Mucosa of rectum (tissue), 2 donors: ENCODE data around the gene ZNF829.

ENCODE experiments used
- H3K27ac ChIP-seq, 2 donors: one replicate each; pipeline ENCODE4 v1.7.0; 2013; ENCODE audit warnings: inconsistent platforms in 2 of 2, low read depth in 2 of 2, low read length in 2 of 2
- H3K27me3 ChIP-seq, 2 donors: one replicate each; pipeline ENCODE4 v1.7.0; 2013; ENCODE audit warnings: low read length in 2 of 2; ENCODE audit not compliant: control insufficient read depth in 2 of 2, insufficient read depth in 2 of 2
- H3K36me3 ChIP-seq, 2 donors: one replicate each; pipeline ENCODE4 v1.7.0; 2013; ENCODE audit warnings: low read length in 2 of 2; ENCODE audit not compliant: control insufficient read depth in 2 of 2, insufficient read depth in 2 of 2
- H3K4me1 ChIP-seq, 2 donors: one replicate each; pipeline ENCODE4 v1.7.0; 2013; ENCODE audit warnings: low read length in 2 of 2, mild to moderate bottlenecking in 1 of 2; ENCODE audit not compliant: control insufficient read depth in 2 of 2, insufficient read depth in 2 of 2
- H3K4me3 ChIP-seq, 2 donors: one replicate each; pipeline ENCODE4 v1.7.0; 2013; ENCODE audit warnings: low read length in 2 of 2
- H3K9ac ChIP-seq, 2 donors: one replicate each; pipeline ENCODE4 v1.7.0; 2013; ENCODE audit warnings: low read length in 2 of 2, low read depth in 1 of 2, mild to moderate bottlenecking in 1 of 2
- H3K9me3 ChIP-seq, 2 donors: one replicate each; pipeline ENCODE4 v1.7.0; 2013; ENCODE audit warnings: low read length in 2 of 2; ENCODE audit not compliant: control insufficient read depth in 2 of 2
- donor health status: healthy.
- donor health status: Normal muscosa, but diverticular disease.

Gene ZNF829

DNA sequence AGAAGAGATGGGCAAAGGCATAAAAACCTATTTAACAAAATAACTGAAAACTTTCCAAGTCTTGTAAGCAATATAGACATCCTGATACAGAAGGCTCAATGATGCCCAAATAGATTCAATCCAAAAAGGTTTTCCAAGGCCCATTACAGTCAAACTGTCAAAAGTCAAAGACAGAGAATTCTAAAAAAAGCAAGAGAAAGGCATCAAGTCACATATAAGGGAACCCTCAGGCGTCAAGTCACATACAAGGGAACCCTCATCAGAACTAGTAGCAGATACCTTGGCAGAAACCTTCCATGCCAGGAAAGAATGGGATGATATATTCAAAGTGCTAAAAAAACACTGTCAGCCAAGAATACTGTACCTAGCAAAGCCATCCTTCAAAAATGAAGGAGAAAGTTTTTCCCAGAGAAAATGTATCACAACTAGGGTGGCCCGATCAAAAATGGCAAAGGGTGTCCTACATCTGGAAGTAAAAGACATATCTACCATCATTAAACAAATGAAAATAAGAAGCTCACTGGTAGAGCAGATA is 21.2 kb downstream of the ZNF829 start:
- no peak overlapping the region for H3K9ac ChIP-seq
- H3K36me3 ChIP-seq, result peaks cover 27 to 45% of the 10 kb centered on the region in 2 donors
- H3K27ac ChIP-seq, result no peak overlapping the region
- H3K27me3 ChIP-seq, result no peaks in the 10 kb centered on the region
- H3K4me3 ChIP-seq, result no peak overlapping the region
- H3K4me1 ChIP-seq, result no peaks in the 10 kb centered on the region
- peaks cover 63 to 70% of the 10 kb centered on the region in 2 donors for H3K9me3 ChIP-seq

DNA sequence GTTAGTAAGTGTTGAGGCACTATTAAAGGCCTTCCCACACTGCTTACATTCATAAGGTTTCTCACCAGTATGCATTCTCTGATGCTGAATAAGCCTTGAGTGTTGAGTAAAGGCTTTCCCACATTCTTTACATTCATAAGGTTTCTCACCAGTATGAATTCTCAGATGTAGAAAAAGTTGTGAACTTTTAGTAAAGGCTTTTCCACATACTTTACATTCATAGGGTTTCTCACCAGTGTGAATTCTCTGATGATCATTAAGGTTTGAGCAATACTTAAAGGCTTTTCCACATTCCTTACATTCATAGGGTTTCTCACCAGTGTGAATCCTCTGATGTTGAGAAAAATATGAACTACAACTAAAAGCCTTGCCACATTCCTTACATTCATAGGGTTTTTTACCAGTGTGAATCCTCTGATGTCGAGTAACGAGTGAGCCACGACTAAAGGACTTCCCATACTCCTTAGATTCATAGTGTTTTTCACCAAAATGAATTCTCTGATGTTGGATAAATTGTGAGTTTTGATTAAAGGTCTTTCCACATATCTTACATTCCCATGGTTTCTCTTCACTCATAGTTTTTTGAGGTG is 24.2 kb downstream of the ZNF829 start:
- H3K4me3 ChIP-seq, result peak overlapping the region; percentile 1 to 2
- peaks cover 60 to 78% of the 10 kb centered on the region in 2 donors for H3K9me3 ChIP-seq
- no peak overlapping the region for H3K9ac ChIP-seq
- H3K36me3 ChIP-seq, result peaks cover 27 to 38% of the 10 kb centered on the region in 2 donors
- no peak overlapping the region for H3K27ac ChIP-seq
- H3K27me3 ChIP-seq, result no peaks in the 10 kb centered on the region
- no peaks in the 10 kb centered on the region for H3K4me1 ChIP-seq

DNA sequence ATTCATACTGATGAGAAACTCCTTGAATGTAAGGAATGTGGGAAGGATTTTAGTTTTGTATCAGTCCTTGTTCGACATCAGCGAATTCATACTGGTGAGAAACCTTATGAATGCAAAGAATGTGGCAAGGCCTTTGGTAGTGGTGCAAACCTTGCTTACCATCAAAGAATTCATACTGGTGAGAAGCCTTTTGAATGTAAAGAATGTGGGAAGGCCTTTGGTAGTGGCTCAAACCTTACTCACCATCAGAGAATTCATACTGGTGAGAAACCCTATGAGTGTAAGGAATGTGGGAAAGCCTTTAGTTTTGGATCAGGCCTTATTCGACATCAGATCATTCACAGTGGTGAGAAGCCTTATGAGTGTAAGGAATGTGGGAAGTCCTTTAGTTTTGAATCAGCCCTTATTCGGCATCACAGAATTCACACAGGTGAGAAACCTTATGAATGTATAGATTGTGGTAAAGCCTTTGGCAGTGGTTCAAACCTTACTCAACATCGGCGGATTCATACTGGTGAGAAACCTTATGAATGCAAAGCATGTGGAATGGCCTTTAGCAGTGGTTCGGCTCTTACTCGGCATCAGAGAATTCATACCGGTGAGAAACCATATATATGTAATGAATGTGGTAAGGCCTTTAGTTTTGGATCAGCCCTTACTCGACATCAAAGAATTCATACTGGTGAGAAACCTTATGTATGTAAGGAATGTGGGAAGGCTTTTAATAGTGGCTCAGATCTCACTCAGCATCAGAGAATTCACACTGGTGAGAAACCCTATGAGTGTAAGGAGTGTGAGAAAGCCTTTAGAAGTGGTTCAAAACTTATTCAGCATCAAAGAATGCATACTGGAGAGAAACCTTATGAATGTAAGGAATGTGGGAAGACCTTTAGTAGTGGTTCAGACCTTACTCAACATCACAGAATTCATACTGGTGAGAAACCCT is 38.8 kb downstream of the ZNF829 start:
- Histone ChIP-seq H3K36me3 (peaks cover 21 to 25% of the 10 kb centered on the region in 2 donors), H3K9me3 (peaks cover 47 to 51% of the 10 kb centered on the region in 2 donors), H3K4me3 (peak overlapping the region in 1 of 2 donors; percentile 26)

DNA sequence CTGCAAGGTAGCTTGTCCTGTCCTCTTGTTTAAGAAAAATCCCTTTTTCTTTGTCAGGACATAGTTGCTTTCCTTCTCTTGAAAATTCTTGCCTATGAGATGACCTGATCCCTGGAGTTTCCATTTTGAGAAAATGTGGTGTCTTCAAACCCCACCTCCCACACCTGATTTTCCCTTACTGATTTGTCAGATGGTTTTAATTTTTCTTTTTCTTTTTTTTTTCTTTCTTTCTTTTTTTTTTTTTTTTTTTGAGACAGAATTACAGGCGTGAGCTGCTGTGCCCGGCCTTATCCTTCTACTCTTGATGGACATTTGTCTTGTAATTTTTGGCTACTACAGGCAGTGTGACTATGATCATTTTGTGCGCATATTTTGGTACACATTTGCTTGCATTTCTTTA is 64.2 kb downstream of the ZNF829 start:
- H3K27me3 ChIP-seq, result no peaks in the 10 kb centered on the region
- H3K9me3 ChIP-seq, result peaks cover 3 to 5% of the 10 kb centered on the region in 2 donors
- H3K4me1 ChIP-seq, result peaks cover 5 to 10% of the 10 kb centered on the region in 2 donors
- peaks cover 5 to 11% of the 10 kb centered on the region in 2 donors for H3K36me3 ChIP-seq
- no peak overlapping the region for H3K27ac ChIP-seq
- peak overlapping the region in 1 of 2 donors; percentile 86 for H3K4me3 ChIP-seq
- H3K9ac ChIP-seq, result no peak overlapping the region

More for the DNA sequence above, 38.8 kb downstream of the ZNF829 start:
- H3K27ac ChIP-seq, result no peak overlapping the region
- H3K4me1 ChIP-seq, result no peaks in the 10 kb centered on the region
- no peaks in the 10 kb centered on the region for H3K27me3 ChIP-seq
- no peak overlapping the region for H3K9ac ChIP-seq

DNA sequence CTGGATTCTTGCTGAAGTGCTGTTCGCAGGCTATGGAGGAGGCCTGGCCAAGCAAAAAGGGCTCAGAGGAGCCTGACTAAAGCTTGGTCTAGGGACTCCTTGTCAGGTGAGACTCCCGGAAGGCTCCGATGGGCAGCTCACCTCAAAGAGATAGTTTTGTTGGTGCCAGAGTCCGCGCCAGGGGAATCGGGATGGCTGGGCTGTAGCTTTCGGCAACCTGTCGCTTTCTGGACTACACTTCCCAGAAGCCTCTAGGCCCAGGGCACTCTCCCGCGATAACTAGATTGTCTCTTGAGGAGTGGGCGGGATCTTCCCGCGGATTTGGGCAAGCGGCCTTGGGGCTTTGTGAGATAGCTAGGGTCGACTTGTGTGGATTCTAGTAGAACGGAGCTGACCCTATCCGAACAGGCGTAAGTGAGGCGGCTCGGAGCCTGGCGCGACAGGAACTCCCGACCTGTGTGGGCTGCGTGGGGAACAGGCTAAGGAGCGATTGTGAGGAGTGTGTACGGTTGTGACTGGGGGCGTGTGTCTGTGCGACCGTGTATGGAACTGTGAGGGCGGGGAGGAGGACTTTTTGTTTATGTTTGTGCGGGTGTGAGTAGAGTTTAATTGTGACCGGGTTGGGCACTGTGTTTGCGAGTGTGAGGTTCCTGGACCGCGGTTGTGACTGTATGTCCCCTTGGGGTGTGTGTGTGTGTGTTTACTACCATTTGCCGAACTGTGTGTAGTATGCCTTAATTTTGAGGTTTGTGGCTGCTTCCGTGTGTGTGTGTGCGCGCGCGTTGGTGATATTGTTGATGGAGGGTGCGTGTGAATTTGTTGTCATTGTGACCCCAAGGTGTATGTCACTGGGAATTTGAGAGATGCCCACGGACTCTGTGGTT is 65.3 kb downstream of the ZNF829 start, which contains the start of gene ZNF345:
ZNF345 (plus strand) TSS at position 318 of the 884 bp plus-strand sequence. CDS start 25,955 bp downstream, outside the sequence.
- H3K4me1 ChIP-seq, result peaks cover 5 to 10% of the 10 kb centered on the region in 2 donors

DNA sequence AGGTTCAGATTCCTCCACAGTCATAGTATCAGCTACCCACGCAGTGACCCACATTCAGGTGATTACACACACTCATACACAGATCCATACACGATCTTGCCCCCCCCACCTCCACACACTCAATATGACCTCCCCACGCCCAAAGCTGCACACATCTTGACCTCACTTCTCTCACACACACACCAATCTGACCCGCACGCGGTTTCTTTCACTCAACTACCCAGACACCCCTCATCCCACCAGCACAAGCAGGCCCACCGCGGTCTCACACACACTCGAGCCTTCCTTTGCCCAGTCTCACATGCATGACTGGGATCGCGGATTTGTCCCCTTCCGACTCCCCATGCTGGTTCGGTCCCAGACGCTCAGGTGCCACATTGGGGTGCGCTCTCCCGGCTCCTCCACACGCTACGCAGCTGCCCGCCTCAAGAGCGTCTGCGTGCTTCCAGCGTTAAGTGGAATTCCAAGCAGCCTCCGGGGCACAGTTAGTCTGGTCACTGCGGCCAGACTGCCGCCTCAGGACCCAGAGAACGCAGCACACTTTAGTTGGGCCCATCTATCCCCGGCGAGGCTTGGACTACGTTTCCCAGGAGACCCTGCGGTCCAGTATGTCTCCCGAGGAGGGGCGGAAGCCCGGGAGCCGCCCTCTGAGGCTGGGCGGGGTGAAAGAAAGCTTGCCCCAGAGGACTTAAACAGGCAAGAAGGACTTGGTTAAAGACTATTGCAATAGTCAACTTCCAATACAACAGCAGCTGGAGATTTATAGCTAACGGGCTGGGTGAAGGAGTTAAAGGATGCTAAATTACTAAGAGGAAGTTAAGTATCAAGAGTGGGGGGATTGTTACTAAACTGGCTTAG is 66.2 kb downstream of the ZNF829 start:
- H3K27ac ChIP-seq, result peak overlapping the region; percentile 83 to 89
- H3K4me3 ChIP-seq, result peak overlapping the region; percentile 82 to 86
- H3K27me3 ChIP-seq, result no peaks in the 10 kb centered on the region
- H3K9ac ChIP-seq, result peak overlapping the region; percentile 70 to 87
- peaks cover 6 to 7% of the 10 kb centered on the region in 2 donors for H3K36me3 ChIP-seq
- H3K9me3 ChIP-seq, result peaks cover 0 to 3% of the 10 kb centered on the region in 2 donors
- H3K4me1 ChIP-seq, result peaks cover 5 to 10% of the 10 kb centered on the region in 2 donors

More for the DNA sequence above, 65.3 kb downstream of the ZNF829 start, which contains the start of gene ZNF345:
- Histone ChIP-seq H3K27ac (peak within 1 kb of the TSS; percentile 83 to 89), H3K9me3 (peaks cover 3 to 4% of the 10 kb centered on the region in 2 donors), H3K9ac (peak within 1 kb of the TSS; percentile 70 to 87), H3K27me3 (no peaks in the 10 kb centered on the region), H3K4me3 (peak within 1 kb of the TSS; percentile 82 to 86), H3K36me3 (peaks cover 7% of the 10 kb centered on the region in 2 donors)

DNA sequence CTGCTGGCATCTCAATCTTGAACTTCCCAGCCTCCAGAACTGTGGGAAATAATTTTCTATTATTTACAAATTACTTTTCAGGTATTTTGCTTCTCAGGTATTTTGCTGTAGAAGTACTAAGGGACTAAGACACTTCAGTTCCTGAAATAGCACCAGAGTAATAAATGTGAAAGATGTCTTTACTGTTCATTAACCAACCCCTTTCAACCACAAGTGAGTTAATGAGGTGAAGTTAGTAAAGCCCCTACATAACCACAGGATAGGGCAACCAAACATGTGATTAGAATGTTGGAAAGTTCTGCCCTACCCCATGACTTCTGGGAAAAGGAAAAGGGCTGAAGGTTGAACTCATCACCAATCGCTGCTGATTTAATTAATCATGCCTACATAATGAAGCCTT is 68.1 kb downstream of the ZNF829 start:
- Histone ChIP-seq H3K27me3 (no peaks in the 10 kb centered on the region), H3K9me3 (no peaks in the 10 kb centered on the region), H3K4me3 (no peak overlapping the region), H3K4me1 (peaks cover 5 to 10% of the 10 kb centered on the region in 2 donors), H3K36me3 (peaks cover 4% of the 10 kb centered on the region in 2 donors), H3K27ac (no peak overlapping the region), H3K9ac (no peak overlapping the region)

DNA sequence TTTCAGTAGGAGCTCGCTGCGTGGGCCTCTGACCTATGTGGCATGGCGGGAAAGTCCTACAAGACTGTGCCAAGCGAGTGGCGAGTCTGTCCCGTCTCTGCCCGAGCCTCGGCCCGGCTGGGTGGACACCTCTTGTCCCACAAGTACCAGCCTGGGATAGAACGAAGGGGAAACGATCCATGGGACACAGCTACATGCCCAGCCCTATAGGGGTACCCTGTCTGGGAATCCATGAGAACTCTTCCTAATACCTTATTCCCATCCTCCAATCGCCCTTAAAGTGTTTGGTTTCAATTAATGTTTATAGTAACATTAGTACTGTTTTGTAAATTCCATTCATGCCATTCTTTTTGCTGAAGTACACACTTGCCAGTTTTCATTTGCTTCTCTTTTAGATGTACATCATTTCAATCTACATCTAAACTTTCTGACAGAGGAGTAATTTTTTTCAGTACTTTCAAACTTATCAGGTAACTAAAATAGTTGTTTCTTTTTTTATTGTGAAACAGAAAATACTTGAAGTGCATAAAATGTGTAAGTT is 77.2 kb downstream of the ZNF829 start:
- peak overlapping the region; percentile 84 to 96 for H3K4me3 ChIP-seq
- no peaks in the 10 kb centered on the region for H3K27me3 ChIP-seq
- peaks cover 11 to 13% of the 10 kb centered on the region in 2 donors for H3K4me1 ChIP-seq
- peaks cover 5 to 12% of the 10 kb centered on the region in 2 donors for H3K36me3 ChIP-seq
- H3K27ac ChIP-seq, result peak overlapping the region in 1 of 2 donors; percentile 95
- peaks cover 3 to 19% of the 10 kb centered on the region in 2 donors for H3K9me3 ChIP-seq
- H3K9ac ChIP-seq, result peak overlapping the region; percentile 77 to 91
